Ishikawa (cell line): ENCODE results near the gene TCF4.
A peak's percentile ranks its signal among the peaks of the same experiment; 100 is the strongest.

Source experiments
- CEBPB ChIP-seq: IDR thresholded peaks from 2 replicates; pipeline ENCODE4 v1.6.1; 2012
- CREB1 ChIP-seq: IDR thresholded peaks from 2 replicates; pipeline ENCODE4 v1.6.1; 2012; ENCODE audit warnings: low read depth
- EGR1 ChIP-seq: IDR thresholded peaks from 2 replicates; pipeline ENCODE4 v1.6.1; 2012
- EP300 ChIP-seq: IDR thresholded peaks from 2 replicates; pipeline ENCODE4 v1.6.1; 2012; ENCODE audit warnings: borderline replicate concordance
- FOXM1 ChIP-seq: IDR thresholded peaks from 2 replicates; pipeline ENCODE4 v1.6.1; 2012; ENCODE audit warnings: low read depth, borderline replicate concordance
- NFIC ChIP-seq: IDR thresholded peaks from 2 replicates; pipeline ENCODE4 v1.6.1; 2012
- RAD21 ChIP-seq: IDR thresholded peaks from 2 replicates; pipeline ENCODE4 v1.6.1; 2012; ENCODE audit warnings: low read depth
- REST ChIP-seq: IDR thresholded peaks from 2 replicates; pipeline ENCODE4 v1.6.1; 2012; ENCODE audit warnings: low read depth, mild to moderate bottlenecking
- TAF1 ChIP-seq: IDR thresholded peaks from 2 replicates; pipeline ENCODE4 v1.6.1; 2012; ENCODE audit warnings: low read depth, mild to moderate bottlenecking
- TCF12 ChIP-seq: IDR thresholded peaks from 2 replicates; pipeline ENCODE4 v1.6.1; 2012; ENCODE audit warnings: low read depth
- TEAD4 ChIP-seq: IDR thresholded peaks from 2 replicates; pipeline ENCODE4 v1.6.1; 2012
- YY1 ChIP-seq: IDR thresholded peaks from 2 replicates; pipeline ENCODE4 v1.6.1; 2012; ENCODE audit warnings: low read depth
- ZBTB7A ChIP-seq: IDR thresholded peaks from 2 replicates; pipeline ENCODE4 v1.6.1; 2012; ENCODE audit warnings: low read depth
- TF ChIP-seq, protein P1 (sequence below): IDR thresholded peaks from 2 replicates; pipeline ENCODE4 v1.6.1; 2012
- TF ChIP-seq, protein P2 (sequence below): IDR thresholded peaks from 2 replicates; pipeline ENCODE4 v1.6.1; 2012

The TCF4 gene

GRCh38 chr18:55419132-55419946 lies 168.7 kb downstream of the TCF4 start:
- TF ChIP-seq EGR1 (no peak), ZBTB7A (no peak), TEAD4 (no peak), RAD21 (no peak)

GRCh38 chr18:55418439-55418838 lies 169.6 kb downstream of the TCF4 start:
- TF ChIP-seq CEBPB (no peak), TEAD4 (no peak), CREB1 (no peak)
- TF ChIP-seq, protein P1, sequence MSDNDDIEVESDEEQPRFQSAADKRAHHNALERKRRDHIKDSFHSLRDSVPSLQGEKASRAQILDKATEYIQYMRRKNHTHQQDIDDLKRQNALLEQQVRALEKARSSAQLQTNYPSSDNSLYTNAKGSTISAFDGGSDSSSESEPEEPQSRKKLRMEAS = no peak

- TF ChIP-seq, protein P2, sequence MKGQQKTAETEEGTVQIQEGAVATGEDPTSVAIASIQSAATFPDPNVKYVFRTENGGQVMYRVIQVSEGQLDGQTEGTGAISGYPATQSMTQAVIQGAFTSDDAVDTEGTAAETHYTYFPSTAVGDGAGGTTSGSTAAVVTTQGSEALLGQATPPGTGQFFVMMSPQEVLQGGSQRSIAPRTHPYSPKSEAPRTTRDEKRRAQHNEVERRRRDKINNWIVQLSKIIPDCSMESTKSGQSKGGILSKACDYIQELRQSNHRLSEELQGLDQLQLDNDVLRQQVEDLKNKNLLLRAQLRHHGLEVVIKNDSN = no peak
- TF ChIP-seq EGR1 = no peak
- TF ChIP-seq REST = no peak
- no peak for TF ChIP-seq CEBPB
- TF ChIP-seq NFIC = no peak
- no peak for TF ChIP-seq YY1
- no peak for TF ChIP-seq CREB1
- no peak for TF ChIP-seq ZBTB7A
- no peak for TF ChIP-seq RAD21
- no peak for TF ChIP-seq TEAD4
- TF ChIP-seq, protein P1 = no peak
- TF ChIP-seq EP300 = no peak
- no peak for TF ChIP-seq TAF1
- no peak for TF ChIP-seq TCF12
- TF ChIP-seq FOXM1 = no peak
Observed at GRCh38 chr18:55416791-55417190, 171.2 kb downstream of the TCF4 start.

- TF ChIP-seq TAF1 = no peak
- TF ChIP-seq ZBTB7A = no peak
- TF ChIP-seq RAD21 = peak; percentile 86
Observed at GRCh38 chr18:55415258-55415871, 172.6 kb downstream of the TCF4 start.

DNA sequence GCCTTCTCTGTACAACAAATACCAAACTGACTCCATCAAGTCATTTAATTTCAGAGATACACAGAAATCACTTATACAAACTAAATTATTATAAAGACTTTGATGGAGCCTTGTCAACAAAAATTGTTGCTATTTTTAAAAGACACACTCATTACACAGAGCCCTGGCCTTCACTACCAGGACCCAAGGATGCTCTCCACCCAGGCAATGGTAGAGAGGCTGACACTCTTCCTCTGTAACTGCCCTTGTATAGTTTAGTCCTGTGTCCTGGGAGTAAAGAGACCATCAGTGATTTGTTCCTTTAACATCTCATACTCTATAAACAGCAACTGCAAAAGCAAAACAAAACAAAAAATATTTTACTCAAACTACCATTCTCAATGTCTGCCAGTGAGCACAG lies 173.5 kb downstream of the TCF4 start:
- TF ChIP-seq TAF1 (no peak), NFIC (no peak), ZBTB7A (no peak), TCF12 (no peak), FOXM1 (no peak), EGR1 (no peak), RAD21 (no peak), REST (no peak), TEAD4 (no peak), CREB1 (no peak), EP300 (no peak), CEBPB (no peak), YY1 (no peak)
- TF ChIP-seq, protein P2 = no peak
- TF ChIP-seq, protein P1 = no peak

DNA sequence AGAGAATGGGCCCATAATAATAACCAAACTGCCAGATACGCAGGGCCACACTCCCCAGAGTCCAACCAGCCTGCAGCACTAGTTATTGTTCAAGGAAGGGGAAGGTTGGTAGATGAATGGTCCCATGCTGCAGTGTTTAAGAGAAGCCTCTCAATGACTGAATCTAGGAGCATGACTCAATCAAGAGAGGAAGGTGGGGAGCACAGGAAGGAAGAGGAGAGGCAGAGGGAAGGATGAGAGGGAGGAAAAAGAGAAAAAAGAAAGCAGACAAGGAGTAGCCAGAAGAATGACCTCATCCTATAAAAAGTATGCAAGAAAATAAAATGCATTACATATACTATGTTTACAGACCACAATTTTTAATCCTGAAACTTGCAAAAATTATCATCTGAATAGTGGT lies 174.5 kb downstream of the TCF4 start:
- TF ChIP-seq ZBTB7A (no peak), CEBPB (no peak), TCF12 (no peak), REST (no peak), YY1 (no peak), EGR1 (no peak), EP300 (no peak), RAD21 (no peak), CREB1 (no peak), FOXM1 (no peak), NFIC (no peak), TAF1 (no peak), TEAD4 (no peak)
- TF ChIP-seq, protein P2 = no peak
- TF ChIP-seq, protein P1 = no peak
